SK-N-DZ (cell line): ENCODE measurements around the gene SEC24D.

Experiments used
- DNase-seq: peaks from one replicate; pipeline ENCODE4 v3.0.0-alpha.2; 2015; ENCODE audit warnings: low spot score

SEC24D gene

DNA sequence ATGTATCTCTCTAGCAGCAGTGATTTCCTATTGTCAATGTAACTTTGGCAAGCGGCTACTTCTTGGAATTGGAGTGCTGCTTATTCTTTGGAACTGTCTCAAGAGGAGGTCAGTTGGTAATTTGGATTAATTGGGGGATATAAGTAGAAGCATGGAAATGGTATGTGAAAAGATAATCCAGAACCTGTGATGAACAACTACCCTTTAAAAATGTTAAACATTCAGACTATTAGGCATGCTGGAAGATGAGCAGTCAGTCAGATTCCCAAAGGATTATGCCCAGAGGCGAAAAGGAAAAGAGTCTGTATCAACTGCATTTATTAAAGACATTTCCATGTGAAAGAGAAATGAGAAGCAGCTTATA is 62.5 kb downstream of the SEC24D start:
- no peak for DNase-seq

DNA sequence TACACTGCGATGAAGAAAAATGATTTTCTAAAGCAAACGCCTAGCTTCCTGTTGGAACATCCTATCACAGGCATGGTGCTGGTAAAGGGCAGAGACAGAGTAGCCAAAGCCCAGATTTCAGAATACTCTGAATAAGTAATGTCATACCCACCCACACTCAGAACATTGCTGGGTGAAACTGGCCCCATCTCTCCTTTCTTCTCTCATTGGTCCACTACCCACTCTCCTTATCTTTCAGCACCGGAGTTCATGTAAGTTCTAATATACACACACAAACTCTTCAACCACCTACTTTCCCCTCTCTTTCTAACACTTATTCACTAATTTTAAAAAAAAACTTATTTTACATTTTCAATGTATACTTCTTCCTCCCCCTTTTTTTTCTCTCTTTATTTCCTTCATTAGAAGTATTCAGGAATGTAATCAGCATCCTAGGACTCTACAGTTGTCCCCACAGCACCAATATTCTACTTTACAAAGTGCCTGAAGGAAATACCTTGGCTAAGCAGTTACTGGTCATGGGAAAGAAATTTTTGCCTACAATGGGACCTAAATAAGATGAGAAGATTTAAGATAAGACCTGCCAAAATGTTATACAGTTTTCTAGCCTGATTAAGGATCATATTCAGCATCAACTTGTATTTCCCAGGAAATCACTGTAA is 63.0 kb downstream of the SEC24D start:
- DNase-seq, result no peak

DNA sequence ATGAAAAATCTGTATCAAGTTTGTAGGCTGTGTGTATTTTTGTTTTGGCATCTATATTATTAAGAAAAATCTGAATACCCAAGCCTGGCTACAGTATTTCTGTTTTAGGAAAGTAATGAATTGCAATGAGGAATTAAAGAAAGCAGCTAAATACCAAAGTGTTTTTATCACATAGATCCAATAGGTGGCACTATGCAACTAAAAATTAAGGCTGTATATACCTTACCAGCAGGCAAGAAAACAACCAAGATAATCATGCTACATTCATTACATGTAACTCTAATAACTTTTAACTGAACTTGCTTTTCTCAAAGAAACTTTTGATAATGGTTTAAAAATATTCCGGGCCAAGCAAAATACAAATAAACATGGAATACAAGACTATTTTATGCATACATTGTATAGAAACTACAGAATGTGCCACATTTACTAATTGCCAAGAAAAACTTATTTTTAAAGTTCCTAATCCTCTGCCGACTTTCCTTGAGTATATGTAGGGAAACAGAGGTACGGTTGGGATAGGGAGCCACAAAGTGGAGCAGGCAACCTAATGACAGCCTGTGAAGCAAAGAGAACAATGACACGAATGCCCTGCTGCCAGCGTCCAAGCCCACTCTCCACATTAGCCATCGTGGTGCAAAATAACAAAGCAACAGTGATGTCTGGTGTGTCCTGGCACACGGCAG is 63.7 kb downstream of the SEC24D start:
- peak; percentile 49 for DNase-seq

DNA sequence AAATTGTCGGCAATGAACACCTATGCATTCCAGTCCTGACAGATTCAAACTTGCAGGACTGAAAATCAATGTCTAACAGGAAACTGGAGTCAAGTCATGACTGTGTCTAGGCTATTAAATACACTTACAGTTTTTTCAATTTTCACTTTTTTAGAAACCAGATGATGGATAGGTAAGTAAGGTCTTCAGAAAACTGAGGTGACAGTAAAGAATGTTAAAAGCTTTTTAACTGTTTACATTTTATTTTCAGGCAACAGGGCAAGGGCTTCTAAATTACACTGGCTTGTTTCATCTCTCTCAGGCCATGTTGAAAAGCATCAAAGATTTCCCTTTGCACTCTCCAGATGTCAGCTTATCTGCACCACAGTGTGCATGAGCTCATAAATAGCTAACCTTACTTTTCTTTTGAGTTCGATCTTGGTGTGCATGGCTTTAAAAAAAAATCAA is 65.2 kb downstream of the SEC24D start:
- peak; percentile 83 for DNase-seq

DNA sequence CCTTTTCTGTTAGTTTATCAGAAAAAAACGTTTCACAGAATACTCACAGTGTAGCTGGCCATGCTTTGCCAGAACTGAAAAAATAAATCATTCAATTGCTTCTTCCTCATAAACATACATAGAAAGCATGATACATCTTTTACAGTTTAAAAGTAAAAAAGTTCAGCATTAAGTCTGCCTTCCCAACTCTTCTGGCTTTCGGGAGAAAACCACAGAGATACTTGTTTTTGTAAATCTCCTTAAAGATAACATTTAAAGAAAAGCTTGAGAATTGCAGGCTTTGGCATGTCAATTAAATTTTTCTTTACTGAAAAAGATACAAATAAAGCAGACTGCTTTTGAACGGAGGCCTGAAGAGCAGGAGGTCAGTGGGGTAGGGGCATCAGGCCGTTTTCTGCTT is 66.8 kb downstream of the SEC24D start:
- DNase-seq, result no peak

DNA sequence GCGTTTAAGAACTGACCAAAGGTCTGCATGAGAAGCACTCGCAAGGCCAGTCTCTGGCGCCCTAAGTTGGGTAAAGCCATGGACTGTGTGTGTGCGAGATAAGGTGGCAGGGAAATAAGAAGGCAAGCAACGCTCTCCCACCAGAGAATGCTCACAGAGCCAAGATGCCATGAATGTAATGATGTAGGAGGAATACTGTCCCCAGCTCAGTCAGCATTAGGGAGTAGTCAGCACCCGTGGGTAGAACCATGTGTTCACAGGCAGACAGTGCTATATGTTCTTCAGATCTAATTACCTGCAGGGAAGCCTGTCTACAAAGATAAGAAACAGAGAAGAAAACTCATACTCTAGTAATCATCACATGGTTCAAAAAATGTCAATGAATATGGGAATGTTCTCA is 68.8 kb downstream of the SEC24D start:
- DNase-seq, result peak; percentile 65

DNA sequence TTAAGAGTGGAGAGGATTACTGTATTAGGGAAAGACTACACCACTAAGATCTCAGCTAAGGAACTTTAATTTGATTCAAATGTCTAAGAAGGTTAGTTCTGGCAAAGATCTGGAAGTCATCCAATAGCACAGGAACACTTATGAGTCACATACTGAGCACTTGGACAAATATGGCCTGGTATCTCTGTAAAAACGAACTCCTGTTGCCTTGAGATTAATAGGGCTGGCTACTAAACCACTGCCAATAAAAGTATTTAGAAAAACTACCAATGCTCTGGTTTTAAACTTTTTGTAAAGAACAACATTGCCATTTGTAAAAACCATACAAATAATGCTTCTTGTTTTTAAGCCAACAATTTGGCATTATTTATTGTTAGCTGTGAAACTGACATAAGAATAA is 70.5 kb downstream of the SEC24D start:
- peak; percentile 30 for DNase-seq

DNA sequence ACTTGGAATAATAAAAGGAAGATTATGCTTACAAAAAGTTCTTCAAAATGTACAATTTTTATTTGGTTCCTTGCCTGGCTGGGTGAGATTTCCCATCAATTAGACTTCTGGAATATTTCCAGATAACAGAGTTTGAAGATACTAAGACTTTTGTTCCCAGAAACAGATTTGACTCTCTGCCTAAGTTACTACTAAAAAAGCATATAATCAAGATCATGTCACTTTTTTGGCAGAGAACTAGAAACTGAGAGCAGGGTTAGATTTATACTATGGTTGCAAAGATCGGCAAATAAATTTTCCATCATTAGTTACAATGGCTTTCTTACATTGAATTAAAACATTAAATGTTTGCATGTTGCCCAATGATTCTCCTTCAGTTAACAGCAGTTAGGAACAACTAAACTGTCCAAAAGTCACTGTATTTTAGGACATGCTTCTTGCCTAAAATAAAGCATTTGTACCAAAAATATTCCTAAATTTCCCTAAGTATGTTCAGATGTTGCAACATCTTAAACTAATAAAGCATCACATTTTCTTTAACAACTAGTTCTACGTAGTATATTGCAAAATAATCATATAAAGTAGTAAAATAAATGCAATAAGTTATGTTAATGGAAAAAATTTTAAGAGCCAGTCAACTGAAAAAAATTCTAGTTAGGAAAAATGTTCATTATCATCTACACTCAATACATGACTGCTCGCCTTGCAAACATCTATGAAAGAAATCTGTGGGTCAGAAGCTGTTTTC is 73.0 kb downstream of the SEC24D start:
- DNase-seq, result no peak

DNA sequence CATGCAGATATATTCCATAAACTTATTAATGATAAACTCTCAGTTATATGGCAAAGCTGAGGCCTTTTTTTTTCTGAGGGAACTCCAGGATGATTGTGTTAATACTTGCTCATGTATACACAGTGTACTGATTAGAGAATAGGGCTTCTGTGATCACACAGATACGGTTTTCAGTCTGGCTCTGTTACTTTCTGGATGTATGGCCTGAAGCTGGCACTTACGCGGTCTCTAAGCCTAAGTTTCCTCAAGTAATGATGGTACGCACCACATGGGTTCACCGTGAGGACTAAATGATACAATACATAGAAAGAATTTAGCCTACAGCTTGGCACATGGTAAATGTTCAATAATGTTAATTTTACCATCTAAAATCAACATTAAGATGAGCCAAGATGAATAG is 73.8 kb downstream of the SEC24D start:
- peak; percentile 59 for DNase-seq

DNA sequence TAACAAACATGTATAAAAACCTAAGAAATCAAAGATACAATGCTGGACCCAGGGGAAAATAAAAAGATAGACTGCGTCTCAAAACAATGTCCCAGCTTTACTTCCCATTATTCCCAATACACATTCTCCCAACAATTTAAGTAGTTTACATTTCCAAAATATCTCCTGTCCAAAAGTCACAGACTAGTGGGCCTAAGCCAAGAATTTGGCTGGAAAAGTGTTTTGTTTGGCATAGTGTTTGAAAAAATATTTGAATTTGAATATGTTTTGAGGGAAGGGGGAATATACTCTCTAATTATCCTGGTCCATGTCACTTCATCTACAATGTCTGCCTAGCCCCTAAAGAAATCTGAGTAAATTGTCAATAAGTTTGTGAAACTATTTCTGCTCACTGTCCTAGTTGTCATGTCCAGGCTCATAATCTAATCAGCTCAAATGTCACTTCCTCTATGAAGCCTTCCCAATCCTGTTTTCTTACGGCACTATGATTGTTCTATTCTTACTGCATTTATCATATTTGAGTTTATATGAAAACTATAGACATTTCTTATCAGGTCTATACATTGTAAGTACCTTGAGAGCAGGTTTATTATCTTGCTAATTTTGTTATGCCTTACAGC is 74.4 kb downstream of the SEC24D start:
- DNase-seq, result no peak

DNA sequence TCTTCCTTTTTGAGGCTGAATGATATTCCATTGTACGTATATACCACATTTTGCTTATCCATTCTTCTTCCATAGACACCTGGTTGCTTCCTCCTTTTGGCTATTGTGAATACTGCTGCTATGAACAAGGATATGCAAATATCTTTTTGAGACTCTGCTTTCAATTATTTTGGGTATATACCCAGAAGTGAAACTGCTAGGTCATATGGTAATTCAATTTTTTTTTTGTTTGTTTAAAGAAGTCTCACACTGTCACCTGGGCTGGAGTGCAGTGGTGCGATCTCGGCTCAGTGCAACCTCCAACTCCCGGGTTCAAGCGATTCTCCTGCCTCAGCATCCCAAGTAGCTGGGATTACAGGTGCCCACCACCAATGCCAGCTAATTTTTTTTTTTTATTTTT is 75.4 kb downstream of the SEC24D start:
- DNase-seq, result no peak

DNA sequence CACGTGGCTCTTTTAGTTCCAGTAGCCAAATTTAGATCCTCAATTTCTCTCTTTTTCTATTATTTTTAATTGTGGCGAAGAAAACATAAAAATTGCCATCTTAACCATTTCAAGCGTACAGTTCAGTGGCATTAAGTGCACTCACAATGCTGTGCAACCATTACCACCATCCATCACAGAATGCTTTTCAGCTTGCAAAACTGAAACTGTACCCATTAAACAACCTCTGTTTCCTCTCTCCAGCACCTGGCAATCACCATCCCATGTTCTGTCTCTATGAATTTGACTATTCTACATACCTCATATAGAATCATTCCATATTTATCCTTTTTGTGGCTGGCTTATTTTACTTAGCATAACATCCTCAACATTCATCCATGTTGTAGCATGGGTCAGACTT is 75.8 kb downstream of the SEC24D start:
- DNase-seq, result no peak

DNA sequence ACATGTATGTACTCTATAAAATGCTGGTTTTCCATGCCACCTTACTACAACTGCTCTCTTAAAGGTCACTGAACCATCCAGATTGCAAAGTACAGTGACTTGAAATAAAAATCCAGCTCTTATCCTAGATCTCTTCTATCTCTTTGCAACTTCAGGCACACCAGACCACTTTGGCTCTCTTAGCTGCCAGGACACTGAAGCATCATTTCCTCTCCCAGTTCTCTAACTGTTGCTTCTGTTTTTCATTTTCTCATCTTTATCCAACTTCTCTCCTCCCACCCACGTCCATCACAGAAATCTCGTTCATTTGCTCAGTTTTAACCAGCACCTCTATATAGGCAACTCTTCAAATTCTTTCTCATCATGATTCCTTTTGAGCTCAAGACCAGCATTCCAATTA is 76.4 kb downstream of the SEC24D start:
- no peak for DNase-seq

DNA sequence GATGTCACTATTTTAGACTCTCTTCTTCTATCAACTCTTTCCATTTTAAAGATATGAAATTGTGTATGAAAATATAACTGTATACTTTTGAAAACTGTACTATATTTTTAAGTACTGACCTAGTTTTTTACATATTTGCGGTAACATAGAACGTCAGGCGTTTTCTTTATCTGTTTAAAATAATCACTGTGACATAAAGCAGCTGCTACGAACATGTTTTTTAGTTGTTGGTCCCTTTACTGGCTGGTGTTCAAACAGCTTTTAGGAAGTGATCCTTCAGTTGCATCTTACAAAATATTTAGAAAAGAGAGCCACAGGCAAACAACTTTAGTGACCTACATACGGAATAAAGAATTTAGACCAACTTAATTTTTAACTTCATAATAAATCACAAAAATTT is 77.6 kb downstream of the SEC24D start:
- peak; percentile 29 for DNase-seq

DNA sequence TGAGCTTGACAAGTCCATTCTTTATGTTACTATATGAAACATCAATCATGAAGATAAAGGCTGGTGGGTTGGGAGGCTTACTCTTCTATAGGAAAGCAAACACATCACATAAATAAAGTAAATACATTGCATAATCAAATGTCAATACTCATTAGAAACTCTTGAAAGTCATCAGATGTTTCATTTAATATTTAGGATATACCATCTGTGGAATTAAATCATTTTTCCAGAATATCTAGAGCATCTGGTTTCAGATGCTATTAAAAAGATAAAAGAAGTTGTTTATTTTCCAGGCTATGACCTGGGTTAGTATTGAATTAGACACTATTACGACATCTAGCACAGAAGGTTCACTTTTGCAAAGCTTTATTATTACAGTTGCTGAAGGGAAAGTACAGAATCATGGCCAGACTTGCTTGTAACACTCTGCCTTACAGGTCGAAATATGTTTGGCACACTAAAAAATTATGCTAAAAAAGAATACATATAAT is 78.1 kb downstream of the SEC24D start:
- DNase-seq, result no peak

DNA sequence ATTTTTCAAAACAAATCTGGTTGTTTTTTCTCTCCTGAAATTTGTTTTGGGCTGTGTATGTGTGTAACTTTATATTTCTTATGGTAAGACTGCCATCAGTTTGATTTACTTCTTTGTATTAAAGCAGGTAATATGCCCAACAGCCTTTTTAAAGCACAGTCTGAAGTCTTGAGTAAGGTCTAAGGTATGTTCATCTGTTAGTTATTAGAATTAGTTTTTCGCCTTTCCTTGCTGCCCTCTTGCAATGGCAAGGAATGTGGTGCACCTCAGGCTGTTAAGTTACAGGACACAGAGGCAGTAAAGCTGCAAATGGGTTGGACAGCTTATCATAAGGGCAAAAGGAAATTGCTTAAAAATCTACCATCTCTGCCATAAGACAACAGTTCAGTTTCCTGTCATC is 79.0 kb downstream of the SEC24D start:
- DNase-seq, result no peak

DNA sequence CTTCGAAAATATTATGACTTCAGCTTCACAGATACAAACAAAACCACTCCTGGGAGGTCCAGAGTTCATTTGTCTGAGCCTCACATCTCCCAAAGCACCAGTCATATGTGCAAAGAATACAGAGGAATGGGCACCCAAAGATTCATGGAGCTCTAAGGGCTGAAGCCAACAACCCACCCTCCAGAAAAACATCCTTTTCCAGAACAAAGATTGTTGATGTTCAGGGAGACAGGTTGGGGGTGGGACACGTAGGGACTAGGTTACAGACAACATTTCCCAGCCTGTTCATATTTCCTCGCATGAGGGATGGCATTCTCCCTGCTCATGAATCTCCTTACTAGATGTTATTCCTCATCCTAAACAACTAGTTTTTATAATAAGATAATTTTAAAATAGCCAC is 79.5 kb downstream of the SEC24D start:
- DNase-seq, result no peak

DNA sequence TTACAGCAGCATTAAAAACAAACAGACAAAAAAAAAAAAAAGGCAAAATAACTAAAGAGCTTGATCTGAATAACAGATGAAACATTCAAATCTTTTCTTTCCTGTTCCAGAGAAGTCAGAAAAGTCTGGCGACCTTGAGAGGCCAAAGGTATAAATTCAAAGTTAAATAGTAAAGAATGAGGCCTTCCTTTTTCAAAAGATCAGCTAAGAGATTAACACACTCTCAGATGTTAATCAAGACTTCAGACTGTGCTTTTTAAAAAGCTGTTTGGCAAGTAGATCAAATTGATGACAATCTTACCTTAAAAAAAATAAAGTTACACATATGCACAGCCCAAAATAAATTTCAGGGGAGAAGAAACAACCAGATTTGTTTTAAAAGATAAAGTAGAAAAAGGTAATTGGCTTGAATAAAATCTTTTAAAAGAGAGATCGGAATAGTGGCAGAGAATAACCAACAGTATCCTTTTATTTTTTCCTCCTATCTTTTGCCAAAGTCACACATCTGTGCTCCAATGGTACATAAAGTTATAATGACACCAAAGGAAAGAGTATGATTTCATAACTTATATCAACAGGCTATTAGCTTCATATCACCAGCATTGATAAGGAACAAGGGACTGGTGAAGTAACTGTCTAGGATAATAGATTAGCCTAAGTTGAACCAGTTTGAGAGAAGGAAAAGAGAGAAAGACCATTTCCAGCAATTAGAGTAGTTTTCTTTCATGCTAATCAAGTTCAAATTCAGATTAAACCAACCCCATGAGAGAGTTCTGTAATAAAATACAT is 80.3 kb downstream of the SEC24D start:
- no peak for DNase-seq

DNA sequence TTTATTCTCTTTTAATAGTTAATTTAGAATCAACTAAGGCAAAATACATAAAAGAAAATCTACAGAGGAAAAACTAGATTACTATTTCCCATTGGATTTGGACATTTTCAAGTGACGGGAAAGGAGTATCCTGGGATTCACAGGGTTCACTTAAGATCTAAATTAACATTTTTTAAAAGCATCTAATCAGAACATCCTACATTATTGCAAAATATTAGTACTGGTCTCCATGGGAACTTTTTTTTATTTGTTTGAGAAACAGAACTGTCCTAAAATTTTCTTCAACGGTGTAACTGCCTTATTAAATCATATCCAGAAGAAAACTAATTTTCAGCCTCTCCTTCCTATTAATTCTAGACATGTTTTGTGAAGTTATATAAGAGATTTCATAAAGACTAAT is 81.0 kb downstream of the SEC24D start:
- no peak for DNase-seq

DNA sequence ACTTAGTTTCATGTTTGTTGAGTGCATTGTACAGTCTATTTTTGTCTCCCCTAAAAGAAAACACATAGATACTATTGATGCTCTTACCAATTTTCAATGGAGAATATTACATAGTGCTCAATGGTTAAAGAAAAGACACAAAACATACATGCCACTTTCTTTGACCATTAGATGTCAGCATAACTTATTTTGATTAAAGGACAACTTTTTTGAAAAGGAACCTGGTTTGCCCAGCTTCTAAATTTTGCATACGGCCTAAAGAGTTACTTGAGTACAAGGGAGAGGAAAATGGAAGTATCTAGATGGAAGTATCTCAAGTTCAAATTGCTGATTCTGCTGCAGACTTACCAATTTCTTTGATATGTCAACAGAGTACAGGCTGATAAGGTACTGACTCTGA is 82.2 kb downstream of the SEC24D start:
- no peak for DNase-seq

DNA sequence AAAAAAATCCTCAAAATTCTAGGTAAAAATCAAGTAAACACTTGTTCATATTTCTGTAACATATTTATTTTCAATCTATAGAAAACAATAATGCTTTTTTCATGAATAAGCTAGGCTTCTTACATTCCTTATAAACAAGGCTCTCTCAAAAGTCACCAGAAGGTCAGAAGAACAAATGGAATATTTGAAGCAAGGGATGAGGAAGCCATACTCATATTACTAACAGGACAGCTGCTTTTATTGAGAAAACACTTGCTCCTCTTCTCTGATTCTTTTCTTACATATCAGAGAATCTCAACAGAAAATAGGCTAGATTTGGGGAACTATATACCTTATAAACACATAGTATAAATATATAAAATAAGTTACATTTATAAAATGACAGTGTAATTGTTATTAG is 82.8 kb downstream of the SEC24D start:
- no peak for DNase-seq

DNA sequence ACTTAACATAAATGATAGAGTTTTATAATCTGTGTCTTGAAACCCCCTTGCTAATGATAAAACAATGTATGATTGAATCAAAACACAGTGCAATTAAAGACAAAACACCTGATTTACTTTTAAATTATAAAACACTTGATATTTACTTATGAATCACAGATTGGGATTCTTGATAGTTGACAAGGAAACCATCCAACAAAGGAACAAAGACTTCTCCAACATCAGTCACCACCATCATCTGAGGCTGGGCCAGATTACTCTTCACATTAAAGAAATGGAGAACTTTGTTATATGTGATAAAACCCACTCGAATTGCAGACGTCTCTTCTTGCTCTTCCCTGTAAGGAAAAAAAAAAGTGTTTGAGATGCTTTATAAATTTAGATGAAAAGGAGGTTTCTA is 83.4 kb downstream of the SEC24D start:
- DNase-seq, result no peak
